WTC11 (cell line): ENCODE data around the gene SECISBP2. TPM values are rescaled to one million over a fixed set of nuclear protein-coding genes. Genes with fewer than 3 reads are reported as not detected.
A peak's percentile ranks its signal among the peaks of the same experiment; 100 is the strongest.

Experiments used
- ATAC-seq: fragments of 200-7000 bp; cut with Tn5 transposase; 2 replicates; pipeline ENCODE4 v1.10.0; 2021; ENCODE audit warnings: mild to moderate bottlenecking, moderate library complexity
- CTCF ChIA-PET: fragments of 300-600 bp; sonication (Branson Sonifier 250); formaldehyde crosslinking; loops from one replicate; lab custom pipeline; 2021; ENCODE audit warnings: antibody characterized with exemption; lab: Charles Lee
- POLR2A ChIA-PET: fragments of 350-600 bp; sonication (Branson Sonifier 250); formaldehyde crosslinking; loops from one replicate; lab custom pipeline; 2021; ENCODE audit warnings: antibody characterized with exemption; lab: Charles Lee
- DNase-seq: peaks from one replicate; pipeline ENCODE4 v3.0.0; 2021; ENCODE audit warnings: low spot score
- H3K27ac Mint-ChIP-seq: 2 replicates; pipeline ENCODE4 v1.8.0; 2021; ENCODE audit warnings: mixed read lengths
- H3K27me3 Mint-ChIP-seq: 2 replicates; pipeline ENCODE4 v1.8.0; 2021; ENCODE audit warnings: low read depth, mild to moderate bottlenecking, moderate library complexity, mixed read lengths
- H3K36me3 Mint-ChIP-seq: 2 replicates; pipeline ENCODE4 v1.8.0; 2021; ENCODE audit warnings: mixed read lengths
- H3K4me1 Mint-ChIP-seq: 2 replicates; pipeline ENCODE4 v1.8.0; 2022; ENCODE audit warnings: mixed read lengths
- H3K4me3 Mint-ChIP-seq: 2 replicates; pipeline ENCODE4 v1.8.0; 2021; ENCODE audit warnings: mild to moderate bottlenecking, moderate library complexity, mixed read lengths
- H3K9me3 Mint-ChIP-seq: 2 replicates; pipeline ENCODE4 v1.8.0; 2021; ENCODE audit warnings: mixed read lengths
- ATF1 ChIP-seq: sonication (generic); formaldehyde crosslinking; IDR thresholded peaks from 2 replicates; pipeline ENCODE4 v1.8.1; 2023; ENCODE audit warnings: mild to moderate bottlenecking, moderate library complexity, missing genetic modification reagents
- ESRRA ChIP-seq: sonication (generic); formaldehyde crosslinking; IDR thresholded peaks from 2 replicates; pipeline ENCODE4 v1.8.1; 2022; ENCODE audit warnings: mild to moderate bottlenecking, missing genetic modification reagents, borderline replicate concordance
- ETV6 ChIP-seq: sonication (generic); formaldehyde crosslinking; IDR thresholded peaks from 2 replicates; pipeline ENCODE4 v1.8.1; 2022; ENCODE audit warnings: mild to moderate bottlenecking, missing genetic modification reagents
- FOXP4 ChIP-seq: sonication (generic); formaldehyde crosslinking; IDR thresholded peaks from 2 replicates; pipeline ENCODE4 v1.8.0; 2022; ENCODE audit warnings: mild to moderate bottlenecking, missing genetic modification reagents
- GRHL2 ChIP-seq: fragments of 250-450 bp; sonication (Bioruptor Pico); IDR thresholded peaks from 2 replicates; pipeline ENCODE4 v1.8.0; 2022; ENCODE audit warnings: mild to moderate bottlenecking, moderate library complexity; ENCODE audit not compliant: insufficient replicate concordance, severe bottlenecking
- GTF2I ChIP-seq: fragments of 250-450 bp; sonication (Bioruptor Pico); conservative IDR thresholded peaks from 2 replicates; pipeline ENCODE4 v1.4.0; 2021; ENCODE audit warnings: mild to moderate bottlenecking
- JAZF1 ChIP-seq: fragments of 250-450 bp; sonication (Bioruptor Pico); IDR thresholded peaks from 2 replicates; pipeline ENCODE4 v1.9.0; 2021; ENCODE audit warnings: moderate library complexity, mild to moderate bottlenecking, inconsistent platforms
- NR1H2 ChIP-seq: sonication (generic); formaldehyde crosslinking; IDR thresholded peaks from 2 replicates; pipeline ENCODE4 v1.9.0; 2021; ENCODE audit warnings: mild to moderate bottlenecking, moderate library complexity, missing genetic modification reagents
- SMAD3 ChIP-seq: sonication (generic); formaldehyde crosslinking; IDR thresholded peaks from 2 replicates; pipeline ENCODE4 v1.8.0; 2022; ENCODE audit warnings: missing genetic modification reagents, mild to moderate bottlenecking, borderline replicate concordance
- USF2 ChIP-seq: sonication (generic); formaldehyde crosslinking; IDR thresholded peaks from 2 replicates; pipeline ENCODE4 v1.8.1; 2023; ENCODE audit warnings: mild to moderate bottlenecking, missing genetic modification reagents, moderate library complexity
- ZNF219 ChIP-seq: sonication (generic); formaldehyde crosslinking; IDR thresholded peaks from 2 replicates; pipeline ENCODE4 v1.8.0; 2023; ENCODE audit warnings: missing genetic modification reagents, mild to moderate bottlenecking, borderline replicate concordance
- microRNA-seq: library from miRNA; unstranded; fragments of <30 nt; microRNA quantifications from one replicate; pipeline ENCODE4 v1.2.0, GENCODE V29; 2022; ENCODE audit warnings: borderline number of aligned reads
- total RNA-seq: library from RNA; stranded (reverse); gene quantifications from 3 replicates; pipeline ENCODE4 v1.2.3, GENCODE V29; 2021
- TF ChIP-seq, protein P1 (sequence below): fragments of 250-450 bp; sonication (Bioruptor Pico); IDR thresholded peaks from 2 replicates; pipeline ENCODE4 v1.9.0; 2021; ENCODE audit warnings: mild to moderate bottlenecking
- TF ChIP-seq, protein P2 (sequence below): sonication (generic); formaldehyde crosslinking; IDR thresholded peaks from 2 replicates; pipeline ENCODE4 v1.8.1; 2023; ENCODE audit warnings: mild to moderate bottlenecking, missing genetic modification reagents
- TF ChIP-seq, protein P3 (sequence below): sonication (generic); formaldehyde crosslinking; IDR thresholded peaks from 2 replicates; pipeline ENCODE4 v1.8.1; 2023; ENCODE audit warnings: mild to moderate bottlenecking, missing genetic modification reagents, moderate library complexity

SECISBP2 gene
- total RNA-seq, 1 experiment from 2014 or later: 66.2 TPM

DNA sequence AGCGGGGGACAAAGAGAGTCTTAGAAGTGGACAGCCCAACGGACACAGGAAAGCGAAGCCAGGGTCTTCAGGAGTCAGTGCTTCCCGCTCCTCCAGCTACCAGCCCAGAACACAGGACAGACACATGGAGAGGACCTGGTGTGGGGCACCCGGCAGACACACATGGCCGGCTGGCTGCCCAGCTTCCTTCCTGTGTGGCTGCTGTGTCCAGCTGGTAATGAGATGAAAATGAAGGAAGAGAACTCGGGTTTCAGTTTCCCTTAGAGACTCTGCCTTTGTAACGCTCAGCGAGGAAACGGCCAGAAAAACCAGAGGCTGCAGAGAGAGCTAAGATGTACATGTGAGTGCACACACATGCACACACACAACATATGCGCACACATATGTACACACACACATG, 87.5 kb downstream of the SECISBP2 start (continued):
- TF ChIP-seq, protein P1, sequence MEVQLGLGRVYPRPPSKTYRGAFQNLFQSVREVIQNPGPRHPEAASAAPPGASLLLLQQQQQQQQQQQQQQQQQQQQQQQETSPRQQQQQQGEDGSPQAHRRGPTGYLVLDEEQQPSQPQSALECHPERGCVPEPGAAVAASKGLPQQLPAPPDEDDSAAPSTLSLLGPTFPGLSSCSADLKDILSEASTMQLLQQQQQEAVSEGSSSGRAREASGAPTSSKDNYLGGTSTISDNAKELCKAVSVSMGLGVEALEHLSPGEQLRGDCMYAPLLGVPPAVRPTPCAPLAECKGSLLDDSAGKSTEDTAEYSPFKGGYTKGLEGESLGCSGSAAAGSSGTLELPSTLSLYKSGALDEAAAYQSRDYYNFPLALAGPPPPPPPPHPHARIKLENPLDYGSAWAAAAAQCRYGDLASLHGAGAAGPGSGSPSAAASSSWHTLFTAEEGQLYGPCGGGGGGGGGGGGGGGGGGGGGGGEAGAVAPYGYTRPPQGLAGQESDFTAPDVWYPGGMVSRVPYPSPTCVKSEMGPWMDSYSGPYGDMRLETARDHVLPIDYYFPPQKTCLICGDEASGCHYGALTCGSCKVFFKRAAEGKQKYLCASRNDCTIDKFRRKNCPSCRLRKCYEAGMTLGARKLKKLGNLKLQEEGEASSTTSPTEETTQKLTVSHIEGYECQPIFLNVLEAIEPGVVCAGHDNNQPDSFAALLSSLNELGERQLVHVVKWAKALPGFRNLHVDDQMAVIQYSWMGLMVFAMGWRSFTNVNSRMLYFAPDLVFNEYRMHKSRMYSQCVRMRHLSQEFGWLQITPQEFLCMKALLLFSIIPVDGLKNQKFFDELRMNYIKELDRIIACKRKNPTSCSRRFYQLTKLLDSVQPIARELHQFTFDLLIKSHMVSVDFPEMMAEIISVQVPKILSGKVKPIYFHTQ (CRISPR knock-in tag): no peak
- no peak for TF ChIP-seq ZNF219 (CRISPR knock-in tag)
- no peak for TF ChIP-seq SMAD3 (CRISPR knock-in tag)
- no peak for TF ChIP-seq JAZF1
- TF ChIP-seq USF2 (CRISPR knock-in tag): no peak

DNA sequence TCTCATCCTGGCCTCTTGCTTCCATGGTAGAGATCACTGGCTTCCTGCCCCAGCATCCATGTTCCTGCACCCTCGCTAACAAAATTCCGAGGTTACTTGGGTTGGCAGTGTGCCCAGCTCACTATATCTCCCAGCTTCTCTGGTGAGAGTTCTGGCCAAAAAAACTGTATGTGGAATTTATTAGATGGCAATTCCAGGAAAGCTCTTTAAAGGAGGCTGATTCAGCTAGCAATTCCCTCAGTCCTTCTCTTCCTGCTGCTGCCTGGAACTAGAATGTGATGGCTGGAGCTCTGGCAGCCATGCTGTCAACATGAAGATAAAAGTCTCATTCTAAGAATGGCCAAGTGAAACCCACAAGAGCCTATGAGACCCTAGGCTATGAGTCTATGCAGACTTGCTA, 88.8 kb downstream of the SECISBP2 start:
- H3K9me3 Mint-ChIP-seq: peaks cover 13% of the 10 kb centered on the region
- peaks cover 22% of the 10 kb centered on the region for H3K4me1 Mint-ChIP-seq
- H3K27me3 Mint-ChIP-seq: no peaks in the 10 kb centered on the region; the same call in 1 of the 2 replicates
- H3K36me3 Mint-ChIP-seq: peaks cover 26% of the 10 kb centered on the region
- no peak for TF ChIP-seq ATF1 (CRISPR knock-in tag)
- 0 out of 2 replicates have a peak, but pooled peaks have one; percentile 28 for TF ChIP-seq GTF2I (CRISPR knock-in tag)
- H3K4me3 Mint-ChIP-seq: no peak overlapping the region
- no peak for ATAC-seq
- ChIA-PET POLR2A (no interaction called here), CTCF (no interaction called here)
- no peak overlapping the region for H3K27ac Mint-ChIP-seq
- no peak for DNase-seq

DNA sequence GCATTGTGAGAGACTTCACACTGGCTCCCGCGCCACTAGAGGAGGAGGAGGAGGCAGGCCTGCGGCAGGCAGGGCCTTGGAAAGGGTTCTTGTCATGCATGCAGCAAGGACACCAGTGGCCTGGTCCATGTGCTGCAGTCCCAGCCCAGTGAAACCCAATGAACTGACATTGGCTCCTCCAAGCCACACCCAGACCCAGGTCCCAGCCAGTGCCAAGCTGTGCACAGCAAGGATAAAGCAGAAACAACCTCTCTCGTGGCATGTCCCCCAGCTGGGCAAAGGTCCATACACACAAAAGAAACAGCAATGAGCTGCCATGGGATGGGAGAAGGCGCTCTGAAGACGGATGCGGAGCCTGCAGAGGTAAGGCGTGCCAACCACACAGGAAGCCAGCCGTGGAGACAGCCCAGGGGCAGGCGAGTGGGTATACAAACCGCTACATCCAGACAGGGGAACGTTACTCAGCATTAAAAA, 90.4 kb downstream of the SECISBP2 start:
- no peak for ATAC-seq
- no peak for DNase-seq
- Mint-ChIP-seq H3K27ac (peak overlapping the region; percentile 44; the same call in 1 of the 2 replicates), H3K9me3 (peaks cover 13% of the 10 kb centered on the region), H3K4me3 (no peak overlapping the region), H3K4me1 (peaks cover 38% of the 10 kb centered on the region), H3K27me3 (no peaks in the 10 kb centered on the region; the same call in 1 of the 2 replicates), H3K36me3 (peaks cover 13% of the 10 kb centered on the region)
- POLR2A ChIA-PET: no interaction called here
- CTCF ChIA-PET: interaction anchor here (1.2 kb wide), 1 partner anchor 21 kb away, joined by 4 read pairs; no protein-coding TSS in a partner anchor
- TF ChIP-seq GRHL2 (CRISPR knock-in tag): no peak
- TF ChIP-seq ETV6 (CRISPR knock-in tag): no peak
- TF ChIP-seq, protein P2, sequence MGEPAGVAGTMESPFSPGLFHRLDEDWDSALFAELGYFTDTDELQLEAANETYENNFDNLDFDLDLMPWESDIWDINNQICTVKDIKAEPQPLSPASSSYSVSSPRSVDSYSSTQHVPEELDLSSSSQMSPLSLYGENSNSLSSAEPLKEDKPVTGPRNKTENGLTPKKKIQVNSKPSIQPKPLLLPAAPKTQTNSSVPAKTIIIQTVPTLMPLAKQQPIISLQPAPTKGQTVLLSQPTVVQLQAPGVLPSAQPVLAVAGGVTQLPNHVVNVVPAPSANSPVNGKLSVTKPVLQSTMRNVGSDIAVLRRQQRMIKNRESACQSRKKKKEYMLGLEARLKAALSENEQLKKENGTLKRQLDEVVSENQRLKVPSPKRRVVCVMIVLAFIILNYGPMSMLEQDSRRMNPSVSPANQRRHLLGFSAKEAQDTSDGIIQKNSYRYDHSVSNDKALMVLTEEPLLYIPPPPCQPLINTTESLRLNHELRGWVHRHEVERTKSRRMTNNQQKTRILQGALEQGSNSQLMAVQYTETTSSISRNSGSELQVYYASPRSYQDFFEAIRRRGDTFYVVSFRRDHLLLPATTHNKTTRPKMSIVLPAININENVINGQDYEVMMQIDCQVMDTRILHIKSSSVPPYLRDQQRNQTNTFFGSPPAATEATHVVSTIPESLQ (CRISPR knock-in tag): no peak
- no peak for TF ChIP-seq FOXP4
- TF ChIP-seq ESRRA (CRISPR knock-in tag): no peak
- no peak for TF ChIP-seq NR1H2
- TF ChIP-seq, protein P3, sequence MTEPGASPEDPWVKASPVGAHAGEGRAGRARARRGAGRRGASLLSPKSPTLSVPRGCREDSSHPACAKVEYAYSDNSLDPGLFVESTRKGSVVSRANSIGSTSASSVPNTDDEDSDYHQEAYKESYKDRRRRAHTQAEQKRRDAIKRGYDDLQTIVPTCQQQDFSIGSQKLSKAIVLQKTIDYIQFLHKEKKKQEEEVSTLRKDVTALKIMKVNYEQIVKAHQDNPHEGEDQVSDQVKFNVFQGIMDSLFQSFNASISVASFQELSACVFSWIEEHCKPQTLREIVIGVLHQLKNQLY (CRISPR knock-in tag): no peak

Small RNA genes lying within 50 kb of the gene (microRNA-seq; reads per million reads assigned to microRNA genes)
- gene MIR3153: not detected

Other genes starting within 250 kb of the SECISBP2 start
- 4.2 to 5.1 TPM (median 4.9 TPM) in 3 replicates for gene SHC3, start 139.7 kb upstream of the SECISBP2 start, total RNA-seq
- gene CKS2, start 7.3 kb upstream of the SECISBP2 start, total RNA-seq: 299 to 319 TPM (median 313 TPM) in 3 replicates
- 60.5 to 67.8 TPM (median 65.2 TPM) in 3 replicates for gene SEMA4D, start 179.6 kb downstream of the SECISBP2 start, total RNA-seq